HG03565 (cell line): ENCODE data around the gene IL17C.

Experiments
- ATAC-seq: cut with Tn5 transposase; IDR thresholded peaks from one replicate; pipeline ENCODE4 v1.9.1; 2021; ENCODE audit warnings: mild to moderate bottlenecking, moderate library complexity; ENCODE audit not compliant: unreplicated experiment

The IL17C gene

GRCh38 chr16:88642881-88643643 is 4.7 kb downstream of the IL17C start:
- ATAC-seq = no peak

- no peak for ATAC-seq
These were observed 5.2 kb downstream of the IL17C start for GRCh38 chr16:88643644-88643932.

- no peak for ATAC-seq
These were observed 7.1 kb downstream of the IL17C start for GRCh38 chr16:88645455-88645854.

GRCh38 chr16:88645941-88646340 is 7.6 kb downstream of the IL17C start:
- ATAC-seq = no peak

- no peak for ATAC-seq
These were observed 8.1 kb downstream of the IL17C start for GRCh38 chr16:88646345-88647034.

GRCh38 chr16:88647178-88648070 is 9.1 kb downstream of the IL17C start:
- no peak for ATAC-seq

- no peak for ATAC-seq
These were observed 11.0 kb downstream of the IL17C start for GRCh38 chr16:88649195-88649923.

GRCh38 chr16:88649924-88650748 is 11.8 kb downstream of the IL17C start:
- ATAC-seq = peak; percentile 6

- ATAC-seq = peak; percentile 42
These were observed 12.4 kb downstream of the IL17C start, which contains the start of gene CYBA for GRCh38 chr16:88650749-88651275. TSS of gene CYBA (minus strand) at chr16:88651053. CDS start at chr16:88651013, 40 bp downstream.

GRCh38 chr16:88651276-88651988 is 13.1 kb downstream of the IL17C start:
- peak; percentile 55 for ATAC-seq

- ATAC-seq = no peak
These were observed 13.8 kb downstream of the IL17C start for GRCh38 chr16:88651989-88652761.

GRCh38 chr16:88652762-88653063 is 14.3 kb downstream of the IL17C start:
- ATAC-seq = no peak

GRCh38 chr16:88653101-88653500 is 14.7 kb downstream of the IL17C start:
- ATAC-seq = no peak

- no peak for ATAC-seq
These were observed 15.4 kb downstream of the IL17C start for GRCh38 chr16:88653596-88654362.

- no peak for ATAC-seq
These were observed 16.1 kb downstream of the IL17C start for GRCh38 chr16:88654363-88655052.

GRCh38 chr16:88655053-88655732 is 16.8 kb downstream of the IL17C start:
- no peak for ATAC-seq
